GM13976 (cell line): Measurements from ENCODE around the gene ITGA11.

Experiments used
- DNase-seq: peaks from one replicate; pipeline ENCODE4 v3.0.0; 2012; ENCODE audit warnings: low spot score
- in situ Hi-C: fragments of 300-500 bp; cut with MboI; formaldehyde crosslinking; loops from one replicate; pipeline ENCODE4 v1.12.0; 2022; ENCODE audit warnings: low sequenced_read_pairs, mixed read lengths, inconsistent platforms; ENCODE audit not compliant: unreplicated experiment
- TF ChIP-seq, protein P1 (sequence below): IDR thresholded peaks from 2 replicates; pipeline ENCODE4 v1.5.1; 2012; ENCODE audit warnings: borderline replicate concordance, mild to moderate bottlenecking; ENCODE audit not compliant: insufficient read depth; ENCODE audit errors: extremely low read depth, missing control alignments, control extremely low read depth

ITGA11 gene

DNA sequence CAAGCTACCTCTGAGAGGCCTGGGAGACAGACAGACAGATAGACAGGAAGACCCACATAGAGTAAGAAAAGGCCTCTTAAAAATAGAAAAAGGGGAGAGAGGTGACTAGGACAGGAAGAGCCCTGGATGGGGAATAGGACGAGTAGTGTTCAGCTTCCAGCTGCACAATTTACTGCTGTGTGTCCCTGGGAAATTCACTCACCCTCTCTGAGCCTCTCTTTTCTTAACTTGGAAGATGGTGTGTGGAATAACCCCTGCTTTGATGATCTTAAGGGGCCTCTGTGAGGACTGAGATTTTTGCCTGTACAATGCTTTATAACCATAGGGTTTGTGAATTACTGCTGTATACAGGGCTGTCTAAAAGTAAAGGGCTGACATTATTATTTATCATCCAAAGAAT lies 116.9 kb downstream of the ITGA11 start:
- in situ Hi-C loops, result loop anchor here (25.0 kb wide), 1 partner anchor 222 kb away; no protein-coding TSS in a partner anchor
- no peak for DNase-seq
- TF ChIP-seq, protein P1, sequence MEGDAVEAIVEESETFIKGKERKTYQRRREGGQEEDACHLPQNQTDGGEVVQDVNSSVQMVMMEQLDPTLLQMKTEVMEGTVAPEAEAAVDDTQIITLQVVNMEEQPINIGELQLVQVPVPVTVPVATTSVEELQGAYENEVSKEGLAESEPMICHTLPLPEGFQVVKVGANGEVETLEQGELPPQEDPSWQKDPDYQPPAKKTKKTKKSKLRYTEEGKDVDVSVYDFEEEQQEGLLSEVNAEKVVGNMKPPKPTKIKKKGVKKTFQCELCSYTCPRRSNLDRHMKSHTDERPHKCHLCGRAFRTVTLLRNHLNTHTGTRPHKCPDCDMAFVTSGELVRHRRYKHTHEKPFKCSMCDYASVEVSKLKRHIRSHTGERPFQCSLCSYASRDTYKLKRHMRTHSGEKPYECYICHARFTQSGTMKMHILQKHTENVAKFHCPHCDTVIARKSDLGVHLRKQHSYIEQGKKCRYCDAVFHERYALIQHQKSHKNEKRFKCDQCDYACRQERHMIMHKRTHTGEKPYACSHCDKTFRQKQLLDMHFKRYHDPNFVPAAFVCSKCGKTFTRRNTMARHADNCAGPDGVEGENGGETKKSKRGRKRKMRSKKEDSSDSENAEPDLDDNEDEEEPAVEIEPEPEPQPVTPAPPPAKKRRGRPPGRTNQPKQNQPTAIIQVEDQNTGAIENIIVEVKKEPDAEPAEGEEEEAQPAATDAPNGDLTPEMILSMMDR, result no peak

DNA sequence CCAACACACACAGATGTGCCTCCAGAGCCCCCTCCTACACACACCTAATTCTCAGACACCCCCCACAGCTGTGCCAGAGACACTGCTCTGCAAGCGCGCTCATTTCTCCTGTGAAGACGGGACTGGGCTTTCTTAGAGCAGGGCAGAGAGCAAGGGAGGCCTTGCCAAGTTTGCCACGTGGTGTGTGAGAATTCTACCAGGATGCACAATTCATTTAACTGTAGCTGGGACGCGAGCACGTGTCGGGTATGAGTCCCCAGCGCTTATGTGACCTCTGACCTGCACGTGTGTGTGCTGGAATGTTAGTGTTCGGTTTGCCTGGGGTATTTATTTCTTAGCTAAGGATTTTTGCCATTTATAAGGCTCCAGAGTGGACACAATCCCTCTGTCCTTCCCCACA lies 117.4 kb downstream of the ITGA11 start:
- no peak for DNase-seq
- in situ Hi-C loops, result loop anchor here (25.0 kb wide), 1 partner anchor 223 kb away; no protein-coding TSS in a partner anchor
- TF ChIP-seq, protein P1, result no peak

DNA sequence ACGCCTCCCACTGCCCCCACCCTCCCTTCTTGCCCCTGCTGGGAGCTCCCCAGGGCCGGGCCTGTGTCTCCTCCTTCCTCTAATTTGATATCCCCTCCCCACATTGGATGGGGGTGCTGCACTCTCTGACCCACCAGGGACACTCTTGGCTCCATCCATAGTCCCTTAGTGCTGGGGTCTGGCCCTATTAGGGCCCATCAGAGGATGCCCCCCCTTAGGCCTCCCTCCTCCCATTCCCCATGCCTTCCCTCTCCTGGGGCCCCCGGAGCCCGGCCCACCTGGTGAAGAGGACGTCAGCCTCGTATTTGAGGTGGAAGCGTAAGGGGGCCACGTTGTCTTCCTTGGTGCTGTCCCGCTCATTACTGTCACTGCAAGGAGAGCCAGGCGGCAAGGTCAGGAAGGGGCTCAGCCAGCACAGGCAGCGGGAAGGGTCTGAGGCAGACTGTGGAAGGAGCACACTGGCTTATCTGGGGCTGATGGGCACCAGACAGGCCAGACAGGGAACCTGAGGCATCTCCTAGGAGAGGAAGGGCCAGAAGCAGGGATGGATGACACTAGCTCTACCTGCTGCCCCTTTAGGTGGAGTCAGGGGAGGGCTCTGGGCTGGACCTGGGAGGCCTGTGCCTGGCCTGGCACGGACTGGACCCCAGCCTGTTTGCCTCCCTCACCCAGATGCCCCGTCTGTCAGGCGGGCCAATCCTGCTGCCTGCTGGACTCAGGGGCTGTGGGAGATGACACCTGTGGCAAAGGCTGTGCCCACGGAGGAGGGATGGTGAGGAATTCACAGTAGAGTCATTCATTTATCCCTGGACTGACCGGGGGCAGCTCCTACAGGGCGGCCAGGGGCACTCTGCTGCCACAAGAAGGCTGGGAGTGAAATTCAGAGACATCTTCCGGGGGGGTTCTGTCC lies 118.2 kb downstream of the ITGA11 start:
- DNase-seq, result no peak
- TF ChIP-seq, protein P1, result no peak
- in situ Hi-C loops, result loop anchor here (25.0 kb wide), 1 partner anchor 224 kb away; no protein-coding TSS in a partner anchor

DNA sequence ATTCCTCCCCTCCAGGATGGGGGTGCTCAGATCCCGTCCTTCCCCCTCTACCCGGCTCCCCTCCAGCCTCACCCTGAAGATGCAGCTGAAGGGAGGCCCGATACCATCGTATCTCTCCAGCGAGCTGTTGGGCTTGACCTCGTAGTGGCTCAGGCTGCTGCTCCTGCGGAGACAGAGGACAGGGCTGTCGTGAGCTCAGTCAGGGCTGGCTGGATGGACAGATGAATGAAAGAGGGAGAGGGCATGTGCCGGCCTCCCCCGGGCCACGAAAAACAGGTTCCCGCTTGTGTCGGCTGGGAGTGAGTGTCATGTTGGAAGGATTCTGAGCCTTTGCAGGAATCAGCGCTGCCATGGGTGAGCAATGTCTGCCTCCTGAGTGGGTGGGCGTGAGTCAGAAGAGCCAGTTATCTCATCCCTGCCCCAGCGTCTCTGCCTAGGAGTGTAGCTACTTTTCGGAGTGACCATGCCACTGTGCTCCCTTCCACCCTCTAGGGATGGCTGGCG lies 119.2 kb downstream of the ITGA11 start:
- in situ Hi-C loops, result loop anchor here (25.0 kb wide), 1 partner anchor 225 kb away; no protein-coding TSS in a partner anchor
- no peak for DNase-seq
- TF ChIP-seq, protein P1, result no peak

DNA sequence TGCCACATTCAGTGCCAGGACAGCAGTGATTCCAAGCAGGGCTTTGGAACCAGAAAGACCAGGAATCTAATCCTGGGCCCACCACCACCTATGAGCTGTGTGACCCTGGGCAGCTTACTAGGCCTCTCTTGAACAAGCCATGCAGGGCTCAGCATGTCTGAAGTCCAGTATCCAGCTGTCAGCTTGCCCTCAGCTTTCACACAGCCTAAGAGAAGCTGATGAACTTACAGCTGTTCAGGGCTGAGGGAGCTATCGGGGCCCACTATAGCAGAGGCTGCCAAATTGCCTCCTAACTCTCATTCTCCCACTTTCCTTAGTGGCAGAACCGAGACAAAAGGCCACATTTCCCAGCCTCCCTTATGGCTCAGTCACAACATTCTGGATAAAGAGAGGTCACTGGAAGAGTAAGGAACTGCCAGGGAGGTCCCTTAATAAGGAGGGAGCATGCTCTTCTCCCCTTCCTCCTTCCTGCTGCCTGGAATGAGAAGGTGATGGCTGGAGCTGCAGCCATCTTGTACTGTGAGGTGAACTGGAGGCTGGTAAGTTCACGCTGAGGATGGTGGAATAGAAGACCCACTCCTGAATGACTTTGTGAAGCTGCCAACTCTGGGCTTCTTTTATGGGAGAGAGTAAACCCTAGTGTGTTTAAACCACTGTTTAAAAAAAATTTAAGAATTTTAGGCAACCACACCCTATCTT lies 120.0 kb downstream of the ITGA11 start:
- in situ Hi-C loops, result loop anchor here (25.0 kb wide), 1 partner anchor 225 kb away; no protein-coding TSS in a partner anchor
- no peak for DNase-seq
- TF ChIP-seq, protein P1, result no peak

DNA sequence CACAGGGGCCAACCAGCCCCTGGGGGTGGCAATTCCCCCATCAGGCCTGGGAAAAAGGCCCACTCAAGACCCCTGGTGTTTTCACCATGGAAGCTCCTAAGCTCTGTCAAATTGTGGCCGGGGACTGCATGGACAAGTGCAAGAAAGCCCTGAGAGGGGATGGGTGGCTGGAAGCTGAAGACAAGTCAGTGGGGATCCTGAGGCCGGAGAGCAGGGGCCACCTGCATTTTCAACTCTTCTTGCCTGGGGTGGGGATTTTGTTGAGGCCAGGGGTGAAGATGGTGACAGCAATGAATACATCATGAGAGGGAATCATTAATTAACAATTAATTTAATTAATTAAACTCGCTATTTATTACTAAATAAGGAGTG lies 120.5 kb downstream of the ITGA11 start:
- in situ Hi-C loops, result loop anchor here (25.0 kb wide), 1 partner anchor 226 kb away; no protein-coding TSS in a partner anchor
- TF ChIP-seq, protein P1, result no peak
- no peak for DNase-seq
